Measurements from ENCODE around the gene SERINC5.

DNA sequence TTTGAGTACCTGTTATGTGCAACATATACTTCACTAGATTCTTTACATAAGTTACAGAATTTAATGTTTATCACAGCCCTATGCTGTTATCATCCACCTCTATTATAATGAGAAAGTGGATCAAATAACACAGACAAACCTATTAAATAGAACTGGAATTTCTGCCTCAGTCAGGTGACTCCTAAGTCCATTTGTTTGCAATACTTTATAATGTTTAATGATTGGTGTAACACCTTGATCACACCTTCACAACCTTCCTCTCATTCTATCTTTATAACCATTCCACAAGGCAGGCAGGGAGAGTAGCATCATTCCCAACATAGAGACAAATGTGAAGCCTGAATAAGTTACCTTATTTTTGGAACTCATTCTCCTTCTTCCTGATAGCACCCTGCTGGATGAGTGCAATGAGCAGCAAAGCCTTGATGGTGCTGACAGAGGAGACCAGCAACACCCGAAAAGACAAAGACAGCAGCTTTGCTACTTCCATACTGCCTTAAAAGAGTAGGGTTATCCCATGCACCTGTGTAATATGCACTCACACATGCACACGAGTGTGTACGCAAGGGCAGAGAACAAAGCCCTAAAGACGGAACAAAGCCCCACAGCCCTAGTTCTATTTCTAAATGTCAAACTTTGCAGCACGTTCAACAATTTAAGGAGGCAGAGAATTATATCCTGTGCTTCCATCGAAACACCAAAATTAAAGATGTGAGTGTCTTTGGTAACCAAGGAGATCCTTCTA, 30.5 kb downstream of the SERINC5 start:
- no peak for TF ChIP-seq EZH2phosphoT487 (IDR thresholded peaks at IDR 0.05; ENCODE audit: insufficient read depth, low read depth)
- no peak for TF ChIP-seq EZH2 (IDR thresholded peaks at IDR 0.05; ENCODE audit: insufficient read depth, poor library complexity, severe bottlenecking)
